Upper lobe of left lung (tissue), 4 donors: ENCODE data around the gene TTF1.

ENCODE experiments used
- POLR2A ChIP-seq, 4 donors: fragments of 450-650 bp; IDR thresholded peaks; one replicate each; pipeline ENCODE4 v1.5.1; 2016 to 2017; ENCODE audit warnings: antibody characterized with exemption in 4 of 4, mild to moderate bottlenecking in 2 of 4
- POLR2AphosphoS5 ChIP-seq, 2 donors: sonication (generic); formaldehyde crosslinking; IDR thresholded peaks; one replicate each; pipeline ENCODE4 v1.5.1; 2017; ENCODE audit warnings: antibody characterized with exemption in 2 of 2
- TF ChIP-seq, protein P1 (sequence below), 6 experiments: fragments of 450-650 bp in 4 of 6; fragments of 200-600 bp in 2 of 6; sonication (generic) in 2 of 6; IDR thresholded peaks; one replicate each; pipeline ENCODE4 v1.5.1; 2016 to 2019; ENCODE audit warnings: antibody characterized with exemption in 6 of 6

DNA sequence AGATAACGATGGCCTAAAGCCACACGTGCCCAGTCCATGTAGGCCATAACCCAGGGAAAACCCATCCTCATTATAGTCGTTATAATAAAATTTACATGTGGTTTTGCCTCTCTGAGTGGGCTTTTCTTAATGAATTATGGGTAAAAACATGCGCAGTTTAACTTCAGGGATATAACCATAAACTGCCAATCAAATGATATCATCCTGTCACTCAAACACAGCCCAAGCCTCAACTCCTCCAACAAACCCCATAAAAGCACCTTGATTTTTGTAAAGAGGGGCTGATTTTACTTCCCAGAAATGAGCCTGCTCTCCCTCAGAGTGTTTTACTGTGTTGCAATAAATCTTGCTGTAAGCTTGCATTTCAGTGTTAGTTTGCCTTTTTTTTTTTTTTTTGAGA, 36.0 kb downstream of the TTF1 start:
- TF ChIP-seq, protein P1, sequence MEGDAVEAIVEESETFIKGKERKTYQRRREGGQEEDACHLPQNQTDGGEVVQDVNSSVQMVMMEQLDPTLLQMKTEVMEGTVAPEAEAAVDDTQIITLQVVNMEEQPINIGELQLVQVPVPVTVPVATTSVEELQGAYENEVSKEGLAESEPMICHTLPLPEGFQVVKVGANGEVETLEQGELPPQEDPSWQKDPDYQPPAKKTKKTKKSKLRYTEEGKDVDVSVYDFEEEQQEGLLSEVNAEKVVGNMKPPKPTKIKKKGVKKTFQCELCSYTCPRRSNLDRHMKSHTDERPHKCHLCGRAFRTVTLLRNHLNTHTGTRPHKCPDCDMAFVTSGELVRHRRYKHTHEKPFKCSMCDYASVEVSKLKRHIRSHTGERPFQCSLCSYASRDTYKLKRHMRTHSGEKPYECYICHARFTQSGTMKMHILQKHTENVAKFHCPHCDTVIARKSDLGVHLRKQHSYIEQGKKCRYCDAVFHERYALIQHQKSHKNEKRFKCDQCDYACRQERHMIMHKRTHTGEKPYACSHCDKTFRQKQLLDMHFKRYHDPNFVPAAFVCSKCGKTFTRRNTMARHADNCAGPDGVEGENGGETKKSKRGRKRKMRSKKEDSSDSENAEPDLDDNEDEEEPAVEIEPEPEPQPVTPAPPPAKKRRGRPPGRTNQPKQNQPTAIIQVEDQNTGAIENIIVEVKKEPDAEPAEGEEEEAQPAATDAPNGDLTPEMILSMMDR (IDR thresholded peaks at IDR 0.05), result no peak
- TF ChIP-seq POLR2A (IDR thresholded peaks at IDR 0.05) (no peak), POLR2AphosphoS5 (IDR thresholded peaks at IDR 0.05) (no peak)
